ENCODE results near the gene VPS8.

GRCh38 chr3:185056908-185057307 is 244.9 kb downstream of the VPS8 start:
- TF ChIP-seq, protein P1, sequence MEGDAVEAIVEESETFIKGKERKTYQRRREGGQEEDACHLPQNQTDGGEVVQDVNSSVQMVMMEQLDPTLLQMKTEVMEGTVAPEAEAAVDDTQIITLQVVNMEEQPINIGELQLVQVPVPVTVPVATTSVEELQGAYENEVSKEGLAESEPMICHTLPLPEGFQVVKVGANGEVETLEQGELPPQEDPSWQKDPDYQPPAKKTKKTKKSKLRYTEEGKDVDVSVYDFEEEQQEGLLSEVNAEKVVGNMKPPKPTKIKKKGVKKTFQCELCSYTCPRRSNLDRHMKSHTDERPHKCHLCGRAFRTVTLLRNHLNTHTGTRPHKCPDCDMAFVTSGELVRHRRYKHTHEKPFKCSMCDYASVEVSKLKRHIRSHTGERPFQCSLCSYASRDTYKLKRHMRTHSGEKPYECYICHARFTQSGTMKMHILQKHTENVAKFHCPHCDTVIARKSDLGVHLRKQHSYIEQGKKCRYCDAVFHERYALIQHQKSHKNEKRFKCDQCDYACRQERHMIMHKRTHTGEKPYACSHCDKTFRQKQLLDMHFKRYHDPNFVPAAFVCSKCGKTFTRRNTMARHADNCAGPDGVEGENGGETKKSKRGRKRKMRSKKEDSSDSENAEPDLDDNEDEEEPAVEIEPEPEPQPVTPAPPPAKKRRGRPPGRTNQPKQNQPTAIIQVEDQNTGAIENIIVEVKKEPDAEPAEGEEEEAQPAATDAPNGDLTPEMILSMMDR (IDR thresholded peaks at IDR 0.05) = no peak
- TF ChIP-seq POLR2A (IDR thresholded peaks at IDR 0.05) = no peak

Measured in heart left ventricle (tissue), 13 donors.